Activated CD8-positive, alpha-beta memory T cell treated with anti-CD3 and anti-CD28 coated beads for 36 hours (primary cell): ENCODE data around the gene EVI5. TPM values are rescaled to one million over a fixed set of nuclear protein-coding genes. Genes with fewer than 3 reads are reported as not detected.
"Not testable (repeated sequence)": the region's sequence is repeated elsewhere in the genome, so short reads cannot be mapped to it uniquely, and the experiment has no call there.

Source experiments
- CTCF ChIA-PET: fragments of 350-600 bp; sonication (Branson Sonifier 250); formaldehyde crosslinking; loops from one replicate; lab custom pipeline; 2021; ENCODE audit warnings: antibody characterized with exemption; lab: Charles Lee
- POLR2A ChIA-PET: fragments of 350-600 bp; sonication (Branson Sonifier 250); formaldehyde crosslinking; loops from one replicate; lab custom pipeline; 2021; ENCODE audit warnings: antibody characterized with exemption; lab: Charles Lee
- total RNA-seq, 2 experiments: library from RNA; stranded (reverse); gene quantifications; one replicate each; pipeline ENCODE4 v1.2.3, GENCODE V29; 2021

EVI5 gene
- total RNA-seq, 2 experiments from 2014 or later: 49.3 to 51.2 TPM

- POLR2A ChIA-PET, CTCF ChIA-PET: not testable (repeated sequence)
These were observed 63.8 kb downstream of the EVI5 start for GRCh38 chr1:92721157-92721556.

- POLR2A ChIA-PET, CTCF ChIA-PET: not testable (repeated sequence)
These were observed 69.4 kb downstream of the EVI5 start for GRCh38 chr1:92715476-92715951.

GRCh38 chr1:92713939-92714338 is 71.0 kb downstream of the EVI5 start:
- ChIA-PET POLR2A (no interaction called here), CTCF (no interaction called here)

GRCh38 chr1:92711473-92712165 is 73.3 kb downstream of the EVI5 start:
- ChIA-PET POLR2A (no interaction called here), CTCF (no interaction called here)

GRCh38 chr1:92709738-92710137 is 75.2 kb downstream of the EVI5 start:
- ChIA-PET CTCF (interaction anchor here (0.6 kb wide), 1 partner anchor 104 kb away, joined by 3 read pairs; no protein-coding TSS in a partner anchor), POLR2A (no interaction called here)

- POLR2A ChIA-PET: no interaction called here
- CTCF ChIA-PET: no interaction called here
These were observed 76.4 kb downstream of the EVI5 start for GRCh38 chr1:92708368-92708950.

- ChIA-PET POLR2A (no interaction called here), CTCF (no interaction called here)
These were observed 77.2 kb downstream of the EVI5 start for GRCh38 chr1:92707709-92708108.

- CTCF ChIA-PET: no interaction called here
- POLR2A ChIA-PET: no interaction called here
These were observed 77.6 kb downstream of the EVI5 start for GRCh38 chr1:92707292-92707691.

GRCh38 chr1:92705446-92705845 is 79.5 kb downstream of the EVI5 start:
- ChIA-PET CTCF (no interaction called here), POLR2A (no interaction called here)

GRCh38 chr1:92701147-92701546 is 83.8 kb downstream of the EVI5 start:
- CTCF ChIA-PET: no interaction called here
- POLR2A ChIA-PET: no interaction called here

- POLR2A ChIA-PET: no interaction called here
- CTCF ChIA-PET: no interaction called here
These were observed 86.0 kb downstream of the EVI5 start for GRCh38 chr1:92698932-92699331.

- POLR2A ChIA-PET: interaction anchor here (0.7 kb wide), 1 partner anchor 791 kb away, joined by 4 read pairs; no protein-coding TSS in a partner anchor
- CTCF ChIA-PET: interaction anchor here (0.8 kb wide), 1 partner anchor 22 kb away, joined by 3 read pairs; no protein-coding TSS in a partner anchor
These were observed 89.8 kb downstream of the EVI5 start for GRCh38 chr1:92695104-92695503.

GRCh38 chr1:92691925-92692324 is 93.0 kb downstream of the EVI5 start:
- POLR2A ChIA-PET: no interaction called here

GRCh38 chr1:92690212-92690906 is 94.5 kb downstream of the EVI5 start:
- POLR2A ChIA-PET: no interaction called here
- CTCF ChIA-PET: no interaction called here

More at GRCh38 chr1:92691925-92692324, 93.0 kb downstream of the EVI5 start:
- CTCF ChIA-PET: no interaction called here

GRCh38 chr1:92679980-92680379 is 104.9 kb downstream of the EVI5 start:
- CTCF ChIA-PET: no interaction called here
- POLR2A ChIA-PET: no interaction called here

- CTCF ChIA-PET: no interaction called here
- POLR2A ChIA-PET: no interaction called here
These were observed 121.1 kb downstream of the EVI5 start for GRCh38 chr1:92663775-92664174.

- POLR2A ChIA-PET: no interaction called here
- CTCF ChIA-PET: interaction anchor here (1.5 kb wide), 1 partner anchor 11 kb away, joined by 3 read pairs; no protein-coding TSS in a partner anchor
These were observed 122.9 kb downstream of the EVI5 start for GRCh38 chr1:92662048-92662447.

- ChIA-PET POLR2A (no interaction called here), CTCF (no interaction called here)
These were observed 127.2 kb downstream of the EVI5 start for GRCh38 chr1:92657701-92658100.

- POLR2A ChIA-PET: no interaction called here
- CTCF ChIA-PET: no interaction called here
These were observed 129.6 kb downstream of the EVI5 start for GRCh38 chr1:92655197-92655801.
